Mesothelial cell of epicardium (in vitro differentiated cells): ENCODE measurements around the gene HAPLN3. TPM values are rescaled to one million over a fixed set of nuclear protein-coding genes. Genes with fewer than 3 reads are reported as not detected.
"Not testable (repeated sequence)": the region's sequence is repeated elsewhere in the genome, so short reads cannot be mapped to it uniquely, and the experiment has no call there.

Experiments
- DNase-seq, 2 experiments: peaks; one replicate each; pipeline ENCODE4 v3.0.0; 2021; ENCODE audit warnings: low spot score in 2 of 2; ENCODE audit not compliant: unreplicated experiment in 2 of 2
- H3K27ac Mint-ChIP-seq: 2 replicates; pipeline ENCODE4 v1.8.0; 2021; ENCODE audit warnings: mixed read lengths
- H3K27me3 Mint-ChIP-seq: 2 replicates; pipeline ENCODE4 v1.8.0; 2021; ENCODE audit warnings: low read depth, mixed read lengths
- H3K36me3 Mint-ChIP-seq: 2 replicates; pipeline ENCODE4 v1.8.0; 2021; ENCODE audit warnings: mixed read lengths
- H3K4me1 Mint-ChIP-seq: 2 replicates; pipeline ENCODE4 v1.8.0; 2021; ENCODE audit warnings: mixed read lengths
- H3K4me3 Mint-ChIP-seq: 2 replicates; pipeline ENCODE4 v1.8.0; 2021; ENCODE audit warnings: mild to moderate bottlenecking, moderate library complexity, mixed read lengths
- H3K9me3 Mint-ChIP-seq: 2 replicates; pipeline ENCODE4 v1.8.0; 2021; ENCODE audit warnings: mixed read lengths
- CTCF ChIP-seq: fragments of 200-600 bp; sonication (generic); IDR thresholded peaks from one replicate; pipeline ENCODE4 v1.5.0; 2021; ENCODE audit warnings: antibody characterized with exemption; ENCODE audit not compliant: unreplicated experiment
- total RNA-seq: library from RNA; stranded (reverse); gene quantifications from 3 replicates; pipeline ENCODE4 v1.2.1, GENCODE V29; 2021

The HAPLN3 gene
- 3.5 to 3.9 TPM (median 3.9 TPM) in 3 replicates for total RNA-seq

GRCh38 chr15:88894819-88895767 lies at the start of gene HAPLN3:
Gene HAPLN3, minus strand, starts transcription at chr15:88895544. Its CDS starts 8,246 bp downstream, at chr15:88887298.
- Mint-ChIP-seq H3K27ac (no peak within 1 kb of the TSS), H3K36me3 (no peaks in the 10 kb centered on the region), H3K9me3 (no peaks in the 10 kb centered on the region), H3K27me3 (peaks cover 23% of the 10 kb centered on the region), H3K4me1 (peaks cover 24% of the 10 kb centered on the region), H3K4me3 (peak within 1 kb of the TSS; percentile 59)
- TF ChIP-seq CTCF = no peak
- no peak for DNase-seq

- no peak for DNase-seq
- no peak overlapping the region for H3K4me3 Mint-ChIP-seq
- no peak overlapping the region for H3K27ac Mint-ChIP-seq
- no peaks in the 10 kb centered on the region for H3K27me3 Mint-ChIP-seq
- TF ChIP-seq CTCF = no peak
- H3K36me3 Mint-ChIP-seq = peaks cover 2% of the 10 kb centered on the region
- no peaks in the 10 kb centered on the region for H3K4me1 Mint-ChIP-seq
- H3K9me3 Mint-ChIP-seq = peaks cover 13% of the 10 kb centered on the region
Observed at GRCh38 chr15:88940110-88940675, 44.8 kb upstream of the HAPLN3 start.

GRCh38 chr15:88939486-88939806 lies 44.1 kb upstream of the HAPLN3 start:
- Mint-ChIP-seq H3K36me3 (peaks cover 2% of the 10 kb centered on the region), H3K9me3 (peaks cover 18% of the 10 kb centered on the region), H3K27me3 (peaks cover 2% of the 10 kb centered on the region), H3K4me1 (no peaks in the 10 kb centered on the region), H3K4me3 (no peak overlapping the region), H3K27ac (no peak overlapping the region)
- no peak for DNase-seq
- no peak for TF ChIP-seq CTCF

- Mint-ChIP-seq H3K9me3 (peaks cover 22% of the 10 kb centered on the region), H3K4me1 (no peaks in the 10 kb centered on the region), H3K27me3 (peaks cover 2% of the 10 kb centered on the region), H3K27ac (no peak overlapping the region), H3K4me3 (no peak overlapping the region), H3K36me3 (peaks cover 2% of the 10 kb centered on the region)
- TF ChIP-seq CTCF = no peak
- DNase-seq = no peak
Observed at GRCh38 chr15:88938802-88939485, 43.6 kb upstream of the HAPLN3 start.

- not testable (repeated sequence) for H3K4me1 Mint-ChIP-seq, H3K36me3 Mint-ChIP-seq, DNase-seq, H3K4me3 Mint-ChIP-seq, H3K27me3 Mint-ChIP-seq, H3K27ac Mint-ChIP-seq
- peaks cover 20% of the 10 kb centered on the region for H3K9me3 Mint-ChIP-seq
Observed at GRCh38 chr15:88934449-88934848, 39.1 kb upstream of the HAPLN3 start.

GRCh38 chr15:88932875-88933330 lies 37.6 kb upstream of the HAPLN3 start:
- H3K4me3 Mint-ChIP-seq = no peak overlapping the region
- no peak overlapping the region for H3K27ac Mint-ChIP-seq
- no peaks in the 10 kb centered on the region for H3K4me1 Mint-ChIP-seq
- H3K9me3 Mint-ChIP-seq = peaks cover 23% of the 10 kb centered on the region
- no peak for TF ChIP-seq CTCF
- H3K27me3 Mint-ChIP-seq = peaks cover 2% of the 10 kb centered on the region
- no peak for DNase-seq
- H3K36me3 Mint-ChIP-seq = no peaks in the 10 kb centered on the region
